GM19397 (cell line): Measurements from ENCODE around the gene PRDM9.
"Not testable (repeated sequence)": the region's sequence is repeated elsewhere in the genome, so short reads cannot be mapped to it uniquely, and the experiment has no call there.

ENCODE experiments used
- ATAC-seq: cut with Tn5 transposase; IDR thresholded peaks from one replicate; pipeline ENCODE4 v1.9.1; 2021; ENCODE audit warnings: mild to moderate bottlenecking, moderate library complexity; ENCODE audit not compliant: unreplicated experiment

The PRDM9 gene

GRCh38 chr5:23507278-23507685, at the start of gene PRDM9:
PRDM9 (plus strand) TSS chr5:23507609; CDS start chr5:23509034, 1,425 bp downstream.
- no peak for ATAC-seq

- no peak for ATAC-seq
These were observed 49.6 kb upstream of the PRDM9 start for GRCh38 chr5:23457780-23458179.

GRCh38 chr5:23459214-23459613, 48.2 kb upstream of the PRDM9 start:
- ATAC-seq = no peak

- no peak for ATAC-seq
These were observed 45.8 kb upstream of the PRDM9 start for GRCh38 chr5:23461576-23461975.

GRCh38 chr5:23466401-23466912, 41.0 kb upstream of the PRDM9 start:
- ATAC-seq = no peak

- ATAC-seq = no peak
These were observed 38.8 kb upstream of the PRDM9 start for GRCh38 chr5:23468658-23469057.

GRCh38 chr5:23473915-23474314, 33.5 kb upstream of the PRDM9 start:
- no peak for ATAC-seq

- ATAC-seq = no peak
These were observed 33.1 kb upstream of the PRDM9 start for GRCh38 chr5:23474315-23474714.

- ATAC-seq = no peak
These were observed 30.8 kb upstream of the PRDM9 start for GRCh38 chr5:23476580-23476979.

GRCh38 chr5:23482642-23483041, 24.8 kb upstream of the PRDM9 start:
- no peak for ATAC-seq

- no peak for ATAC-seq
These were observed 24.3 kb upstream of the PRDM9 start for GRCh38 chr5:23483090-23483489.

- no peak for ATAC-seq
These were observed 23.3 kb upstream of the PRDM9 start for GRCh38 chr5:23484096-23484495.

- not testable (repeated sequence) for ATAC-seq
These were observed 21.2 kb upstream of the PRDM9 start for GRCh38 chr5:23486227-23486626.

- ATAC-seq = no peak
These were observed 16.4 kb upstream of the PRDM9 start for GRCh38 chr5:23490993-23491392.

- ATAC-seq = no peak
These were observed 12.9 kb upstream of the PRDM9 start for GRCh38 chr5:23494558-23494957.

GRCh38 chr5:23496576-23496975, 10.8 kb upstream of the PRDM9 start:
- no peak for ATAC-seq

- no peak for ATAC-seq
These were observed 826 bp upstream of the PRDM9 start for GRCh38 chr5:23506329-23507236.

GRCh38 chr5:23510434-23510833, 3.0 kb downstream of the PRDM9 start:
- ATAC-seq = not testable (repeated sequence)

- ATAC-seq = no peak
These were observed 15.1 kb downstream of the PRDM9 start for GRCh38 chr5:23522553-23522952.

GRCh38 chr5:23523031-23523430, 15.6 kb downstream of the PRDM9 start:
- ATAC-seq = no peak

- ATAC-seq = no peak
These were observed 16.6 kb downstream of the PRDM9 start for GRCh38 chr5:23523998-23524397.

GRCh38 chr5:23525751-23526150, 18.3 kb downstream of the PRDM9 start:
- no peak for ATAC-seq
